H1 (cell line): ENCODE measurements around the gene MS4A18. TPM values are rescaled to one million over a fixed set of nuclear protein-coding genes. Genes with fewer than 3 reads are reported as not detected.
"Not testable (repeated sequence)": the region's sequence is repeated elsewhere in the genome, so short reads cannot be mapped to it uniquely, and the experiment has no call there.

Experiments
- CTCF ChIA-PET: fragments of 300-600 bp; sonication (Branson Sonifier 250); formaldehyde crosslinking; loops from one replicate; lab custom pipeline; 2021; ENCODE audit not compliant: partially characterized antibody; lab: Charles Lee
- POLR2A ChIA-PET: fragments of 300-600 bp; sonication (Branson Sonifier 250); formaldehyde crosslinking; loops from one replicate; lab custom pipeline; 2021; ENCODE audit warnings: inconsistent platforms; ENCODE audit not compliant: partially characterized antibody; lab: Charles Lee
- DNase-seq, 2 experiments: peaks; one replicate each; pipeline versions ENCODE4 v3.0.0 to v3.0.0-alpha.2; 2010 to 2022; ENCODE audit warnings: low spot score in 2 of 2, low read depth in 1 of 2, mixed read lengths in 1 of 2
- FAIRE-seq: peaks from 2 replicates; lab custom pipeline; 2011; peaks lifted over from hg19 to GRCh38; lab: Jason Lieb, UNC
- H2AFZ ChIP-seq: 2 replicates; pipeline ENCODE4 v1.8.1; 2012; ENCODE audit warnings: low read length, inconsistent platforms
- H2AK5ac ChIP-seq: 2 replicates; pipeline ENCODE4 v1.6.1; 2013; ENCODE audit warnings: low read depth, low read length
- H2BK120ac ChIP-seq: replicated peaks from 2 replicates; pipeline ENCODE3; 2013; ENCODE audit warnings: low read depth, low read length, inconsistent platforms
- H2BK12ac ChIP-seq: 2 replicates; pipeline ENCODE4 v1.6.1; 2013; ENCODE audit warnings: low read depth, low read length
- H2BK15ac ChIP-seq: 2 replicates; pipeline ENCODE4 v1.6.1; 2013; ENCODE audit warnings: low read length
- H2BK20ac ChIP-seq: 2 replicates; pipeline ENCODE4 v1.6.1; 2013; ENCODE audit warnings: low read length
- H2BK5ac ChIP-seq: 2 replicates; pipeline ENCODE4 v1.6.1; 2013; ENCODE audit warnings: low read depth, low read length
- H3K14ac ChIP-seq: 2 replicates; pipeline ENCODE4 v1.6.1; 2013; ENCODE audit warnings: inconsistent platforms; ENCODE audit not compliant: insufficient read length
- H3K18ac ChIP-seq: 2 replicates; pipeline ENCODE4 v1.6.1; 2013; ENCODE audit warnings: low read length; ENCODE audit errors: extremely low read depth
- H3K23ac ChIP-seq: 2 replicates; pipeline ENCODE4 v1.6.1; 2013; ENCODE audit warnings: inconsistent platforms; ENCODE audit not compliant: insufficient read length
- H3K23me2 ChIP-seq: 2 replicates; pipeline ENCODE4 v1.6.1; 2013; ENCODE audit warnings: low read depth, low read length
- H3K27ac ChIP-seq: 2 replicates; pipeline ENCODE4 v1.6.1; 2011; ENCODE audit warnings: low read depth, low read length, inconsistent platforms
- H3K27me3 ChIP-seq, 4 experiments: replicated peaks in 1 of 4; 1 replicate in 1 of 4; 2 replicates in 3 of 4; pipeline versions ENCODE4 v1.6.1 to v1.8.1; 2011 to 2013; ENCODE audit warnings: low read length in 3 of 4, mild to moderate bottlenecking in 3 of 4, inconsistent platforms in 2 of 4, mixed read lengths in 2 of 4, moderate library complexity in 1 of 4; ENCODE audit not compliant: control insufficient read depth in 3 of 4, insufficient read depth in 3 of 4; ENCODE audit errors: extremely low read depth in 1 of 4
- H3K36me3 ChIP-seq, 4 experiments: 2 replicates each; pipeline versions ENCODE4 v1.6.1 to v1.8.1; 2011 to 2013; ENCODE audit warnings: mild to moderate bottlenecking in 4 of 4, low read length in 3 of 4, moderate library complexity in 2 of 4, control low read depth in 1 of 4, inconsistent platforms in 1 of 4; ENCODE audit not compliant: insufficient read depth in 4 of 4, control insufficient read depth in 2 of 4
- H3K4ac ChIP-seq: replicated peaks from 2 replicates; pipeline ENCODE3; 2013; ENCODE audit warnings: low read length, low read depth, mixed read lengths, inconsistent platforms; ENCODE audit not compliant: insufficient read length
- H3K4me1 ChIP-seq, 4 experiments: replicated peaks in 1 of 4; 1 replicate in 1 of 4; 2 replicates in 3 of 4; pipeline versions ENCODE4 v1.6.1 to v1.8.1; 2011 to 2013; ENCODE audit warnings: low read length in 3 of 4, inconsistent platforms in 2 of 4, mixed read lengths in 1 of 4; ENCODE audit not compliant: insufficient read depth in 4 of 4, control insufficient read depth in 3 of 4
- H3K4me2 ChIP-seq, 2 experiments: 2 replicates each; pipeline versions ENCODE4 v1.6.1 to v1.8.1; 2011 to 2013; ENCODE audit warnings: low read depth in 2 of 2, low read length in 2 of 2, control low read depth in 1 of 2, inconsistent platforms in 1 of 2, mild to moderate bottlenecking in 1 of 2; ENCODE audit not compliant: insufficient read depth in 1 of 2
- H3K4me3 ChIP-seq, 4 experiments: fragments of 200-600, 300-600 bp in 1 of 4; sonication (generic), shearing (Covaris generic), sonication (Bioruptor Twin) in 1 of 4; 2 replicates each; pipeline versions ENCODE4 v1.5.1 to v1.8.1; 2011 to 2016; ENCODE audit warnings: low read length in 4 of 4, low read depth in 3 of 4, control low read depth in 2 of 4, inconsistent platforms in 2 of 4, mild to moderate bottlenecking in 2 of 4, mixed read lengths in 1 of 4, moderate library complexity in 1 of 4; ENCODE audit not compliant: insufficient read depth in 2 of 4; ENCODE audit errors: extremely low read depth in 1 of 4
- H3K56ac ChIP-seq: replicated peaks from 2 replicates; pipeline ENCODE3; 2013; ENCODE audit warnings: low read depth, mild to moderate bottlenecking, mixed read lengths, low read length, inconsistent platforms; ENCODE audit not compliant: insufficient read length
- H3K79me1 ChIP-seq: 2 replicates; pipeline ENCODE4 v1.6.1; 2013; ENCODE audit warnings: low read depth, low read length, control low read depth
- H3K79me2 ChIP-seq, 2 experiments: 2 replicates each; pipeline versions ENCODE4 v1.6.1 to v1.8.1; 2012 to 2013; ENCODE audit warnings: low read length in 2 of 2, mild to moderate bottlenecking in 2 of 2, inconsistent platforms in 1 of 2; ENCODE audit not compliant: insufficient read depth in 2 of 2, control insufficient read depth in 1 of 2
- H3K9ac ChIP-seq, 4 experiments: replicated peaks in 1 of 4; 1 replicate in 1 of 4; 2 replicates in 3 of 4; pipeline versions ENCODE4 v1.6.1 to v1.8.1; 2011 to 2013; ENCODE audit warnings: low read depth in 3 of 4, low read length in 3 of 4, control low read depth in 2 of 4, mild to moderate bottlenecking in 2 of 4, moderate library complexity in 2 of 4, inconsistent platforms in 1 of 4; ENCODE audit errors: extremely low read depth in 1 of 4
- H3K9me3 ChIP-seq, 2 experiments: 2 replicates each; pipeline versions ENCODE4 v1.6.1 to v1.8.1; 2012 to 2013; ENCODE audit warnings: mild to moderate bottlenecking in 2 of 2, moderate library complexity in 2 of 2, control low read depth in 1 of 2, inconsistent platforms in 1 of 2, low read depth in 1 of 2, low read length in 1 of 2, mixed read lengths in 1 of 2; ENCODE audit not compliant: insufficient read depth in 2 of 2
- H4K20me1 ChIP-seq, 2 experiments: replicated peaks in 1 of 2; 2 replicates each; pipeline versions ENCODE3 to v1.8.1; 2011 to 2013; ENCODE audit warnings: inconsistent platforms in 2 of 2, low read length in 2 of 2, mild to moderate bottlenecking in 1 of 2; ENCODE audit not compliant: insufficient read depth in 2 of 2, control insufficient read depth in 1 of 2
- H4K5ac ChIP-seq: 2 replicates; pipeline ENCODE4 v1.6.1; 2013; ENCODE audit warnings: low read length, low read depth, mixed read lengths, inconsistent platforms; ENCODE audit not compliant: insufficient read length
- H4K8ac ChIP-seq: 2 replicates; pipeline ENCODE4 v1.8.0; 2013; ENCODE audit warnings: mild to moderate bottlenecking, moderate library complexity, low read length, inconsistent platforms; ENCODE audit not compliant: insufficient read depth; ENCODE audit errors: extremely low read depth
- H4K91ac ChIP-seq: replicated peaks from 2 replicates; pipeline ENCODE3; 2013; ENCODE audit warnings: low read length, mixed read lengths, inconsistent platforms; ENCODE audit not compliant: insufficient read length
- WGBS, 2 experiments: shearing (Covaris generic) in 1 of 2; methylation state at CpG; one replicate each; pipeline versions ENCODE4 v1.1.6 to v1.1.7; 2013 to 2015; ENCODE audit warnings: low lambda C conversion rate in 2 of 2, mixed read lengths in 2 of 2, inconsistent platforms in 1 of 2, low coverage in 1 of 2, missing lambda C conversion rate in 1 of 2; ENCODE audit not compliant: insufficient replicate concordance in 2 of 2, insufficient coverage in 1 of 2, insufficient read length in 1 of 2; ENCODE audit errors: extremely low coverage in 1 of 2, missing lambda C conversion rate in 1 of 2; 5-methylcytosine and 5-hydroxymethylcytosine counted together
- polyA plus RNA-seq, 7 experiments: library from polyadenylated mRNA; depleted of rRNA in 3 of 7; stranded (reverse) in 5 of 7; unstranded in 2 of 7; fragments of >200 nt in 5 of 7; fragments of 200-250 nt in 2 of 7; gene quantifications; 1 replicate in 5 of 7; 2 replicates in 1 of 7; 4 replicates in 1 of 7; pipeline versions ENCODE4 v1.2.1 to v1.2.3, GENCODE V29; 2011 to 2013; ENCODE audit warnings: missing spikeins in 2 of 7, mixed read lengths in 2 of 7
- total RNA-seq: library from RNA; stranded (reverse); fragmentation: NEBNext Ultra II Directional; extraction: Animal tissue kit (Norgen Biotek cat#: 25700); gene quantifications from 2 replicates; pipeline ENCODE4 v1.2.1, GENCODE V29; 2021

MS4A18 gene
- total and polyA plus RNA-seq, 2 of the 8 experiments (the other 6 are each of a cell fraction or from before 2014, with no cell fraction given): not detected

- H2BK5ac ChIP-seq, H4K8ac ChIP-seq, H2AFZ ChIP-seq, H3K14ac ChIP-seq, H3K23ac ChIP-seq, H2AK5ac ChIP-seq, H2BK12ac ChIP-seq, H3K18ac ChIP-seq, H3K27me3 ChIP-seq, H3K4me2 ChIP-seq, H3K9ac ChIP-seq, H3K27ac ChIP-seq, H4K91ac ChIP-seq, H2BK120ac ChIP-seq, H2BK20ac ChIP-seq, H3K36me3 ChIP-seq, H4K20me1 ChIP-seq, H3K56ac ChIP-seq, POLR2A ChIA-PET, H4K5ac ChIP-seq, H3K4me3 ChIP-seq, DNase-seq, H3K4ac ChIP-seq, H3K79me2 ChIP-seq, H3K23me2 ChIP-seq, H3K9me3 ChIP-seq, H3K79me1 ChIP-seq, H2BK15ac ChIP-seq, H3K4me1 ChIP-seq, FAIRE-seq: not testable (repeated sequence)
- CTCF ChIA-PET: interaction anchor here (1.5 to 8.0 kb wide), 4 partner anchors 13 to 58 kb away, joined by 4 to 145 read pairs (median 10); no protein-coding TSS in a partner anchor
- WGBS, 2 experiments: 87% methylated on average over 22 of the region's 22 CpGs; no CpG with 5 or more reads in 1 of the 2 experiments
These were observed 35.1 kb downstream of the MS4A18 start for GRCh38 chr11:60759438-60760225.
